Measurements from ENCODE around the gene EXD3.

The EXD3 gene

DNA sequence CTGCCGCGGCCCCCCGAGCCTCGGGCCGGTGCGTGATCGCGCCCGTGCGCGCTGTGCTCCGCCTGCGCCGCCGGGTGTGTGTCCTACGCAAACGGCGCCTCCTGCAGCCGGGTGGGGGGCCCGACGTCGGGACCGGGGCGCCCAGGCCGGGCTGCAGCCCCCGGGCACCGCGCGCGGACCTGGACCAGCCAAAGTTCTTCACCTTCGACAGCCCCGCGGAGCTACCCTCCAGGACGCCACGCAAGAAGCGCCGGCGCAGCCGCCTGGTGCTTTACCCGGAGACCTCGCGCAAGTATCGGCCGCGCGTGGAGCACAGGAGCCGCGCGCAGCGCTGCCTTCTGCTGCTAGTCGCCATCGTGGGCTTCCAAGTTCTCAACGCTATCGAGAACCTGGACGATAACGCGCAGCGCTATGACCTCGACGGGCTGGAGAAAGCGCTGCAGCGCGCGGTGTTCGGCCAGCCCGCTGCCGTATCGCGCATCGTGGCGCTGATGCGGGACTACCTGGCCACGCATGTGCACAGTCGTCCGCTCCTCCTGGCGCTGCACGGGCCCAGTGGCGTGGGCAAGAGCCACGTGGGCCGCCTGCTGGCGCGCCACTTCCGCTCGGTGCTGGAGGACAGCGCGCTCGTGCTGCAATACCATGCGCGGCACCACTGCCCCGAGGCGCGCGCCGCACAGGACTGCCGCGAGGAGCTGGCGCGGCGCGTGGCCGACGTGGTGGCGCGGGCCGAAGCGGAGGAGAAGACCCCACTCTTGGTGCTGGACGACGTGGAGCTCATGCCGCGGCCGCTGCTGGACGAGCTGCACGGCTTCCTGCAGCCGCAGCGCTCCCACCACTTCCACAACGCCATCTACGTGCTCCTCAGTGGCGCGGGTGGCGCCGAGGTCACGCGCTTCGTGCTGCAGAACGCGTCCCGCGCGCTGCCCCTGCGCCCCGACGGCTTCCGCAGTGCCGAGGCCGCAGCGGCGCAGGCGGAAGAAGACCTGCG, 143.9 kb downstream of the EXD3 start:
- no peak for DNase-seq

- DNase-seq = no peak
Observed at GRCh38 chr9:137278061-137278701, 144.8 kb downstream of the EXD3 start.

- DNase-seq = peak; percentile 66
Observed at GRCh38 chr9:137277329-137278041, 145.5 kb downstream of the EXD3 start, which contains the start of gene TOR4A. Gene TOR4A, plus strand, starts transcription at chr9:137277726. Its CDS starts 964 bp downstream, at chr9:137278690.

- DNase-seq = no peak
Observed at GRCh38 chr9:137276473-137277328, 146.3 kb downstream of the EXD3 start.

DNA sequence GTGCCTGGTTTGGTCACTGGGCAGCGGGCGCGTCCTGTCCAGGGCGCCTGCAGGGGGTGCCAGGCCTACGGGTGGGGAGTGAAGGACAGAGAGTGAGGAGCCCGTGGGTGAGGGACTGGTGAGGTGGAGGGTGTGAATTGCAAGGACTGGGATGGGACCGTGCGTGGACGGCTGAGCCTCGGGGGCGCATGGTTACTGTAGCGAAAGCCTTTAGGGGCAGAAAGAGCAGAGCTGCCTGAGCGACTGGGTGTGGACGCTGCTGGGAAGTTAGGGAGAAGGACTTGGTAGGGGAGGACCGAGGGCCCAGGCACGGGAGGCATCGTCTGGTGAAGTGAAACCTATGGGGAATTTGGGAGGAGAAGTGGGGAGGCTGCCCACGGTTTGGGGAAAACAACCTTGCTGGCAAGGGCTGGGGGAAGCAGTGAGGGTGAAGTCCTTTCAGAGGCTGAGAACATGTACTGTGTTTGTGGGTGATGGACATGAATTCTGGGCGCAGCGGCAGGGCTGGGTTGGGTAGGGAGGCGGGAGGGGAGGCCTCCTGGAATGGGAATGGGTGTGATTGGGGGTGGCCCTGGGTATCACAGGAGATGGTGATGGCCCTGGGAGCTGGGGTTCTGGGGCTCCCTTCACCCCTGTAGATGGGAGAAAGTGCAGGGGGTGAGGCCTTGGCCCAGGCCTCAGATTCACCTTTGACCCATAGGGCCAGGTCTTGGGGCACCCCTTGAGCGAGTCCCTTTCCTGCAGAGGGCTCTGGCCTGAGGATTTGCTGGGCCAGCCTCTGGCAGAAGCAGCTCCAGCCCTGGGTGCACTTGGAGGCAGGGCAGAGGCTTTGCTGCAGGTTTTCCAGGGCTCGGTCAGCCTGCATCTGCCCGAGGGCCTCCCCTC, 147.1 kb downstream of the EXD3 start:
- DNase-seq = no peak

- DNase-seq = no peak
Observed at GRCh38 chr9:137275203-137275587, 147.8 kb downstream of the EXD3 start.

DNA sequence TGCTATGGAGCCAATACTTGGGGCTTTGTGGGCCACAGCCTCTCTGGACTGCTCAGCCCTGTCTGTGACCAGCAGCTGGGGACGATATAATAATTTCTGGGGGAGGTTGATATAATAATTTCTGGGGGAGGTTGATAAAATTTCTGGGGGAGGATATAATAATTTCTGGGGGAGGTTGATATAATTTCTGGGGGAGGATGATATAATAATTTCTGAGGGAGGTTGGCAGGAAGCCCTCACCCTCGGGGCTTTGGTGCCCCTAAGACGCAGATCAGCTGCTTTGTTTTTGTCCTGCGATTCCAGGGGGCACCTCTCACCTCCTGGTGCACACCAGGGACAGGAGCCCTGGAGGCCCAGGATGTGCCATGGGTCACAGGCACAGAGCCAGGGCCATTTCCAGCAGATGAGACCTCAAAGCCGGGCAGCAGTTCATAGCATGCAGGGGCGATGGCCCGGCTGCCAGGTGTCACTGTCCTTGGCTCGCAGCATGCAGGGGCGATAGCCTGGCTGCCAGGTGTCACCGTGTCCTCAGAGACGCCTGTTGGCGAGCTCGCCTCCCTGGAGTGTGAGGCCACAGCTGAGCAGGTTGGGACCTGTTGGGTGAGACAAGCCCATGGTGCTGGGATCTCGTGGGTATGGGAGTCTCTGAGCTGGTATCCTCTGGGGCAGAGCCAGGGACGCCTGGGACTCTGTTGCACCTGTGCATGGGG, 149.2 kb downstream of the EXD3 start:
- no peak for DNase-seq

DNA sequence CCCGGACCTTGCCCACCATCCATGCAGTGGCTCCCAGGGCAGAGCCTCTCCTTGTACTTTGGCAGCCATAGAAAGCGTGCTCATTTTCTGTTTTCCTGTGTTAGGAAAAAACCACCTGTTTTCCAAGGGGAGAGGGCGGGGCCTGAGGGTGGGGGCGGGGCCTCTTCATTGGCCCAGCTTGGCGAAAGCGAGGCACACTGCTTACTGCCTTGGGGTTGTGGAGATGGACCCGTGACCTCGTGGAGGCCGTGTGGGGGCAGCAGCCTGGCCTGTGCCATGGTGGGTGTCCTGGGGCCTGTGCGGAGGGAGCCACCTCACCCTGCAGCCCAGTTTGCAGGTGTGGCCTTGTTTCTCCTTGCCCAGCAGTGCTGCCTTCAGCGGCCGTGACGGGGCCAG, 149.9 kb downstream of the EXD3 start:
- no peak for DNase-seq

DNA sequence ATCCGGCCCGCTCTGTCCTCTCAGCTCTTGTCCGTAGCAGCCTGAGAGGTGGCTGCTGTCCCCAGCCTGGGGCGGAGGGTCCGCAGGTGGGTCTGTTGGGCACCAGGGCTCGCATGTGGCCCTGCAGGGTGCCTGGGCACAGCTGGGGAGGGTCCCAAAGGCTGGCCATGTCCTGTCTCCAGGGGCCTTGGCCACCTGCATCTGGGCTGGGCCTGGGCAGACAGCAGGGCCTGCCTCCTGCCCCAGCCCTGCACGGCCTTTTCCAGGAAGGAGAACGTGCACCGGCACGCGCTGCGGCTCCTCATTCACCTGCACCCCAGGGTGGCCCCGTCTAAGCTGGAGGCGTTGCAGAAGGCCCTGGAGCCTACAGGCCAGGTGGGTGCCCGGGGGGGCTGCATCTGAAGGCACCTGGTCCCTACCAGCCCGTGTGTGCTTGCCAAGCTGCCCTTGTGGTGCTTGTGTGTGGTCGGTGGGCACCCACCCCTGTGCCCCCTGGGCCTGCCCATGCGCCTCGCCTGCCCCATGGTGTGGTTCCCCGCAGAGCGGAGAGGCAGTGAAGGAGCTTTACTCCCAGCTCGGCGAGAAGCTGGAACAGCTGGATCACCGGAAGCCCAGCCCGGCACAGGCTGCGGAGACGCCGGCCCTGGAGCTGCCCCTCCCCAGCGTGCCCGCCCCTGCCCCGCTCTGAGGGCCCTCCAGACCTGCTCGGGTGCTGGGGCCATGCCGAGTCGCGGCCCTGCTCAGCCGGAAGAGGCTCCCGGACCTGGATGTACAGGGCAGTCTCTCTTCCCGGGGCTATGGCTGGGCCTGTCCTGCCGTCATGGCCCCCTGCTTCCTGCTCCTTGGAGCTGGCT, 150.5 kb downstream of the EXD3 start:
- DNase-seq = no peak

DNA sequence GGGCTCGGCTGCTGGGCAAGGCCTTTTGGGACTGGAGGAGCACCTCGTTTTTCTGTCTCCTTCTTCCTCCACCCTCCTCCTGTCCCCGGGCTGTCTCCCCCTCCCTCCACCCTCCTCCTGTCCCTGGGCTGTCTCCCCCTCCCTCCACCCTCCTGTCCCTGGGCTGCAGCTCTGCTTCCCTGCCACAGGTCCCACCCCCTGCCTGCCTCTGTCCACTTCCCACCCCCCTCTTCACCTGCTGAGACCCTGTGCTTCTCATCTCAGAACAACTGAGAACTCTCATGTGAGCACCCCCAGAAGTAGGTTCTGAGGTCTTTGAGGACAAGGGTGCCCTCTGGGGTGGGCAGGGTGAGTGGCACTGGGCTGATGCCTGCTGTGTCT, 151.3 kb downstream of the EXD3 start:
- no peak for DNase-seq

- DNase-seq = no peak
Observed at GRCh38 chr9:137270929-137271695, 151.8 kb downstream of the EXD3 start.

DNA sequence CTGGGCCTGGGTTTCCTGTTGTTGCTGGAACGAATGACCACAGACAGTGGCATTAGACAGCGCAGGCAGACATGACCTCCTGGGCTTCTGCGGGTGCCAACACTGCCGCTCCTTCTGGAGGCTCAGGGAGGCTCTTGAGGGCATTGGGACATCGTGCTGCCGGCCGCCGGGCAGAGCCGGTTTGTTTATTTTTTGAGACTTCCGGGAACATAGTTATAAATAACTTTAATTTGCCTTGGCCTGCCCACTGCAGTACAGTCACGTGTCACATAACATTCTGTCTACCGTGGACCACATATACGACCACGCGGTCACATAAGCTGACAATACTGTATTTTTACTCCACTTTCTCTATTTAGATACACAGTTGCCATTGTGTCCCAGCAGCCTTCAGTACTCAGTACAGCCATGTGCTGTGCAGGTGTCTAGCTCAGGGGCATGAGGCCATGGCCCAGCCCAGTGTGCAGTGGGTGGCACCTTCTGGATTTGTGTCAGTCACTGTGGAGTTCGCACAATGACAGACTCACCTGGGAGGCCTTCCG, 153.7 kb downstream of the EXD3 start:
- DNase-seq = no peak

DNA sequence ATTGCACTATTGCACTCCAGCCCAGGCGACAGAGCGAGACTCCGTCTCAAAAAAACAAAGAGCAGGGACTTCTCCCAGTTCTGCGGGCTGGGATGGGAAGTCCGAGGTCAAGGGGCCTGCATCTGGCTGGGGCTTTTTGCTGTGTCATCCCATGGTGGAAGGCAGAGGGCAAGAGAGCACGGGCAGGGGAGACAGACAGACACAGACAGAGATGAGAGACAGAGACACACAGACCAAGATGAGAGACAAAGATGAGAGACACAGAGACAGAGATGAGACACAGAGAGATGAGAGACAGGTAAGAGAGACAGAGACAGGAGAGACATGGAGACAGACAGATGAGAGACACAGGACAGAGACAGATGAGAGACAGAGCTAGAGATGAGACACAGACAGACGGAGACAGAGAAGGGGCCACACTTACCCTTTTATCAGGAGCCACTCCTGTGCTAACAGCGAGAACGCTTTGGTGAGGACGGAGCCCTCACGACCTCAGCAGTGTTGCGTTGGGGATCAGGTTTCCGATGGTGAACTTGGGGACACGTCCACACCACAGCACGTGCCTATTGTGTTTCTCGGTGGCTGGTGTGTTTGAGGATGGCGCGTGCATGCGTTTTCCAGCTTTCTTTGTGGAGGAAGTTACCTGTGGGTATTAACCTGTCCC, 154.3 kb downstream of the EXD3 start:
- no peak for DNase-seq

GRCh38 chr9:137267933-137268355, 155.0 kb downstream of the EXD3 start:
- DNase-seq = no peak

GRCh38 chr9:137266585-137267453, 156.1 kb downstream of the EXD3 start:
- no peak for DNase-seq

DNA sequence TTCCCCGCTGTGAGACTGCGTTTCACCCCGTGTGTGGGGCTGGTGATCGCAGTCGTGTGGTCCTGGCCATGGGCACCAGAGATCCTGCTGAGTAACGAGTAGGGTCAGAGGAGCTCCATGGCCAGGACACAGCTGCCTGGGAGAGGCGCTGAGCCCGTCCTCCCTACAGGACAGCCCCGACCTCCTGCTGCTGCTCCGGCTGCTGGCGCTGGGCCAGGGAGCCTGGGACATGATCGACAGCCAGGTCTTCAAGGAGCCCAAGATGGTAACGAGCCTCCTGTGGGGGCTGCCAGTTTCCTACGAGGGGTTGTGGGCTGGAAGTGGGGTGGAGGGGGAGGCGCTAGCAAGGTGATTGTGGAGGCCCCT, 156.8 kb downstream of the EXD3 start:
- no peak for DNase-seq
